ENCODE results near the gene HMGCS2.

HMGCS2 gene
- 0 reads per million in 2 experiments for total RNA-seq

DNA sequence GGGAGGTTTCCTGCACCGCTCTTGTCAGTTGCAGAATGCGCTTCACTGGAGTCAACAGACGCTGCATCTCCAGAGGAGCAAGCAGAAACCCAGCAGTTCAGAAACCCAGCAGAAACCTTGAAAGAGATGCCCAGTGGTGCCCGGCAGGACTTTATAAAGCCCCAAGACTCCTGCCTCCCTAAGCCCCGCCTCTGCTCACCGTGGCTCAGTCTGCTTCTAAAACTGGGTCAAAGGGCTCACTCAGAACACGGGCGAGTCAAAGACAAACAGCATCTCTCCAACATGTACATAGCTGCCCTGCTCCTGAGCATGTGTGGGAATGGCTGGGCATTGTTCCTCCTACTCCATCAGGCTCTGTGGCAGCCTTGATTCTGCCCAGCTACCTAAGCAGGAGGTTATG, at the start of gene HMGCS2:
HMGCS2 (minus strand) TSS at position 128 of the 400 bp plus-strand sequence; CDS start at position 67, 61 bp downstream.
- DNase-seq (ENCODE audit: low read depth): no peak

DNA sequence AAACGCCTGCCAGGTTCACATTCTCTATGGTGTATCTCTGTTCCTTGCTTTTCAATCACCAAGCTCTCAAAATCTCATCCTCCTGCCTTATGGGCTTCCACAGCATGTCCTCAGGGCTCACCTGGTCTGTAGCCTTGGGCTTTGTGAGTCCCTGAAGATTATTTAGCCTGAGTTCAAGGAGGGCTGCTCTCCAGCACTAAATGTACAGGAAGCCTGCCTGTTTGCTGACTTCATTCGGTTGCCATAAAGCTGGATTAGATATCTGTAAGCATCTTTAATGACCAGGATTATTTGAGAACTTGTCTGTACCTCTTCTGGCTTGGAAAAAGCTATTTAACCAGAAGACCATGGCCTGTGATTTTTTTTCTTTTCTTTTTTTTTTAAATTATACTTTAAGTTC, 49.5 kb upstream of the HMGCS2 start:
- no peak for DNase-seq (ENCODE audit: low read depth)

DNA sequence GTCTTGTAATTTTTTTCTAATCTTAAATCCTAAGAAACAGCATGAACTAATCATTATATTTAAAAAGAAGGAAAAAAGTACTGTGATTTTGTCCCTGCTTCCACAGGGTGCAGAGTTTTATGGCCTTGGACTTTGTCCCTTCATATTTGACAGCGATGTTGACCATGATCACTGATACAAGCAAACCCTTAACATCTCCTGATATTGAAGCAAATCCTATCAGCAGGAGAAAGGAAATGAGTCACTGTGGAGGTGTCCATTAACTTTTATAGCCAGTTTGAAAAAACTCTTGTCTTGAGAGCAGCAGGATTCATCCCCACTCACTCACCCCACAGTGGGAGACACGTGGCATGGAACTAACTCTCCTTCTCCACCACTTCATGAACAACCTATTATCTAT, 47.7 kb upstream of the HMGCS2 start:
- DNase-seq (ENCODE audit: low read depth): no peak

DNA sequence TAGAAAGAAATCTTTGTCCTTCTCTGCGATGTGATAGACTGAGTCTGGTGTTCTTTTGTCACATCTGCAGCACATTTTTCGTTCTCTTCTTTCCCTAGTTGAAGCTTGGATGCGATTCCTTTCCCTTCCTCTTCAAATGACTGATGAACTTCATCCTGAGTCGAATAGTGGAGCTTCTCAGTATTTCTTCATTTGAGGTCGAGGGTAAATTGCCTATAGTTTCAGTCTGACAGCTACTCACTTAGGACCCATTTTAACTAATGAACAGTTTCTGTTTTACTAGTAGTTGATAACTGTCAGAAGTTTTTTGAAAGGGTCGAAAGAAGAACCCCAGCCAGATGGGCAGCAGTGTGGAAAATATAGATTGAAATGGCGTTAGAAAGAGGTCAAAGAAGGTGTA, 47.2 kb upstream of the HMGCS2 start:
- DNase-seq (ENCODE audit: low read depth): no peak

DNA sequence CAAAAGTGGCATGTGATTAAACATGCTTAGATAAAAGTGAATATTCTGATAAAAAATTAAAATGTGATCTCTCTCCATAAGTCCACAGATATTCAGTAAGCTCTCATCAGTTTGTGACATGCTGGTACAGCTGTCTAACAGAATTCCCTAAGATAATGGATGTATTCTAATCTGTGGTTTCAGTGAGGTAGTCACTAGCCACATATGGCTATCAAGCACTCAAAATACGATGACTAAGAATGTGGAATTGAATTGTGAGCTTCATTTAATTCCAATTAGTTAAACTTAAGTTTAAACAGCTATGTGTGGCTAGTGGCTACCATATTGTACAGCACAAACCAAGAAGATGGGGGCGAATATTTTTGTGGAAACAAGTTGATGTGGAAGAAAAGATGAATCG, 46.7 kb upstream of the HMGCS2 start:
- DNase-seq (ENCODE audit: low read depth): no peak

DNA sequence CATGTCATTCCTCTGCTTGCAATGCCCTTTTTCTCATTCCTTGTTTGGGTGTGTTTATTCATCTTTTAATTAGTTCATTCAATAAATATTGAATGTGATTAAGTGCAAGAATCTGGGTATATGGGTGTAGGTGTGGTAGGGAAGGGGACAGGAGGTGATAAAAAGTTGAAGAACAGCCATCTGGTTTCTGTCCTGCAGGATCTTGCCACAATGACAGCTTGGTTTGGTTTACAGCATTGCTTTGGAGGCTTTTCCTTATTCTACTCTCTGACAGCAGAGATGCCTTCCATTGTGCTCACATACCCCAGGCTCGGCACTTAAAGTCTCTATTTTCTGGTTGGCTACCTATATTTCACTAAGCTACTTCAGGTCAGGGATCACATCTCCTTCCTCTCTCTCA, 45.6 kb upstream of the HMGCS2 start:
- no peak for DNase-seq (ENCODE audit: low read depth)

DNA sequence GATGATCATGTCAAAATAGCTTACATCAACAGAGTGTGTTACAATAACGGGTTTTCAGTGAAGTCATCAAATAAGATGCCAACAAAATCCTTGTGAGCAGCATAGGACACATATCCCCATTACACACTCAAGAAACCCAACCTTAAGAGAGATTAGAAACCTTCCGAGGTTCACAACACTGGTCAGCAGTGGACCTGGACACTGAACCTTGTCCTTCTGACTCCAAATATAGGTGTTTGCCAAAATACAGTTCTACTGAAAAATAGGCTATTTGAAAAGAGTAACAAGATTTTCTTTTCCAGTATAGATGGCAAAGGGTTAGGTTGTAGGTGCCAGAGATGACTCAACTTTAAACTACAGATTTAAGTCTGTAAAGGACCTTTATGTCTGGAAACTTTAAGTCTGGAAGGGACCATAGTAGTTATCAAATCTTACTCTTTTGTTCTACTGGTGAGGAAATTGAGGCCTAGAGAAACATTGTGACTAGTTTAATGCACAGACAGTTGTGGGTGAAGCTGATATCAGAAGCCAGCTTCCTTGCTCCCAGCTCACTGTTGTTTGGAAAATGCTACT, 43.4 kb upstream of the HMGCS2 start:
- no peak for DNase-seq (ENCODE audit: low read depth)

DNA sequence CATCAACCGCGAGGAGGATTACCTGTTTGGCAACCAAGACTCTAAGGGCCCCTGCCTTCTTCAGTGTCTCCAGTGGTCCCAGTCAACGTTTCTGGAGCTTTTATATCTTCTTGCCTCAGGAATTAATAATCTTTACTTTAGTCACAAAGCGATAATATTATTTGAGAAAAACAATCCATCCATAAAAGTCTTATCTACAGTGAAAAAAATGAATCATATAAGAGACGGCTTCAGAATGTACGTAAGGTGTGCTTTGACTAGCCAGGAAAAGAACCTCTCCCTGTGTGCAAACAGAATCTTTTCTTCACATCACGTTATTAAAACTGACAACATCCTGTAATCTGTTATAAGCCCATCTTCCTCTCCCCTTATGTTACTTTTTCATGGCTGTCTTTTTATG, 42.7 kb upstream of the HMGCS2 start, which contains the start of gene REG4:
REG4 (minus strand) TSS at position 74 of the 400 bp plus-strand sequence. CDS start 2,691 bp downstream, outside the sequence.
- no peak for DNase-seq (ENCODE audit: low read depth)

DNA sequence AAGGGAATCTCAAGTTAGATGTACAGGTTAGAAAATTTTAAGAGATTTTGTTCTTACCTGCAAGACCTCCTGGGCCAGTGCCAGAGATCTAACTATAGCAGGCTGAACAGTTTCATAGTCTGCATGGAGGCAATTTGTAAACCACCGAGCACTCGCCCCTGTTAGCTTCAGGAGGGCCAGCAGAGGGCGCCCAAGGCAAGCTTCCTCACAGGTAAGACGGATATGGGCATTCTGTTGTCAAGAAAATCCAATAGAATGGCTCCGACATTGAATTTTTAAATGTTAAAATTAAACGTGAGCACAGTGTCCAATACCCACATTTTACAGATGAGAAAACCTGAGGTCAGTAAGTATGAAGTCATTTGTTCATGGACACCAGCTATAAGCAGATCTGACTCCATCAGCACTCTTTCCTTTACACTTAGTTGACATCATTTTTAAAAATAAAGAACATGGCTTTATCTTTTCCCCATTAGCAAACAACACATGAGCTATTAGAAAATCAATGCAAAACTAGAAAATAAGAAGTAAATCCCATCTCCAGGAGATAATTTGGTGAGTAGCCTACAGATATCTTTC, 40.4 kb upstream of the HMGCS2 start:
- peak; percentile 46 for DNase-seq (ENCODE audit: low read depth)

DNA sequence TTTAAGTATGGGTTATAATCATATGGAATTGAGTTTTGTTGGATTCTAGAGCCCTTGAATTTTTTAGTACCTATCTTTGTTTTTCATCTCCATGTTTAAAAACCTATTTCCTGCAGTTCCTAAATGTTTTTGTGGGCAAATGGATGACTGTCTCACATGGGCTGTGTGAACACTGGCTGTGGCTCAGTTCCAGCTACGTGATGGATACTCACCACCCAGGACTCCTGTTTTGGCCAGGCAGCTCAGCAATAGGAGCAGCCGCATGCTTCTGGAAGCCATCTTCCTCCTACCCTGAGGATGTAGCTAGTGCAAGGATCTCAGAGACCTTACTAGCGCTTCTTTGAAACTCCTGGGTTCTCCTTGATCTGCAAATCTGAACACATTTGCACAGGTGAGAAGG, 39.8 kb upstream of the HMGCS2 start:
- no peak for DNase-seq (ENCODE audit: low read depth)

DNA sequence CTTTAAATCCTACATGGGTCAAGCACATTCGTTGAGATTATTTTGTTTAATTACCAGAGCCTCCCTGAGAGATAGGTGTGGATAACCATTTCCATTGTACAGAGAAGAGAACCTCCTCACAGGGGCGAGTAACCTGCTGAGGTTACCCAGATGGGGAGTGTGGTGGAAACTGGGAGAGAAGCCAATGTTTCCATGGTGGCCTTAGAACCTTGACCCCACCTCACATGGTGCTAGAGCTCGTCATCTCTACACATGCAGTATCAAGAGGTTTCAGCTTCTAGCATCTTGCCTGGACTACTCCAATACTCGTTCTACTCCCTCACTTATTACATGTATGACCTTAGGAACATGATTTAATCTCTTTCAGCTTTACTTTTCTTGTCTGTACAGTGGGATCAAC, 37.8 kb upstream of the HMGCS2 start:
- DNase-seq (ENCODE audit: low read depth): no peak

DNA sequence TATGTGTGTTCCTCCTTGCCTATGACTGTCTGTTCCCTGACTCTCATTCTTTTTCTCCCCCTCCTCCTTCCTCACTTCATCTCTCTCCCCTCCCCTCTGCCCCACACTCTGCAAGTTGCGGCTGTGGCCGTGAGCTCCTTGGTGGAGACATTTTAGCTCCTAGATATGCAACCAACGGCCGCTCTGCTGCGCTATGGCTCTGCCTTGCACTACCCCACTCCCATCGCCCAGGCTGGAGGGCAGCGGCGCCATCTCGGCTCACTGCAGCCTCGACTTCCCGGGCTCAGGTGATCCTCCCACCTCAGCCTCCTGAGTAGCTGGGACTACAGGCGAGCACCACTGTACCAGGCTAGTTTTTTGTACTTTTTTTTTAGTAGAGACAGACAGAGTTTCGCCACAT, 37.0 kb upstream of the HMGCS2 start:
- no peak for DNase-seq (ENCODE audit: low read depth)

DNA sequence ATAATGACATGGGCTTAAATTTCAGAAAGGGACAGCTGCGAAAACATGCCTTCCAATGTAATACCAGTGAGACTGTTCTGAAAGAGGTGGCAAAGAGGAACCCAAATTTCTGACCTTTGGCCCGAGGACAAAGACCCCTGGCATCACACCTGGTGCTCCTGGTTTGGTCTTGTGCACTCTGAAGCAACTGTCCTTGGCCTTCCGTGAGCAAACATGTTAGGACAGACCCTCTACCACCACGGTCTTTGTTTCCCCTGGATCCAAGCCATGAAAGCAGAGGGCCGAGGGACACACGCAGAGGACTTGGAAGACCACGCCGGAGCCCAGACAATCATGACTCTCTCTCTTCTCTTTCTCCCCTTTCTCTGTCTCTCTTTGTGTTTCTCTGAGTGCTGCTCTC, 36.5 kb upstream of the HMGCS2 start:
- no peak for DNase-seq (ENCODE audit: low read depth)

DNA sequence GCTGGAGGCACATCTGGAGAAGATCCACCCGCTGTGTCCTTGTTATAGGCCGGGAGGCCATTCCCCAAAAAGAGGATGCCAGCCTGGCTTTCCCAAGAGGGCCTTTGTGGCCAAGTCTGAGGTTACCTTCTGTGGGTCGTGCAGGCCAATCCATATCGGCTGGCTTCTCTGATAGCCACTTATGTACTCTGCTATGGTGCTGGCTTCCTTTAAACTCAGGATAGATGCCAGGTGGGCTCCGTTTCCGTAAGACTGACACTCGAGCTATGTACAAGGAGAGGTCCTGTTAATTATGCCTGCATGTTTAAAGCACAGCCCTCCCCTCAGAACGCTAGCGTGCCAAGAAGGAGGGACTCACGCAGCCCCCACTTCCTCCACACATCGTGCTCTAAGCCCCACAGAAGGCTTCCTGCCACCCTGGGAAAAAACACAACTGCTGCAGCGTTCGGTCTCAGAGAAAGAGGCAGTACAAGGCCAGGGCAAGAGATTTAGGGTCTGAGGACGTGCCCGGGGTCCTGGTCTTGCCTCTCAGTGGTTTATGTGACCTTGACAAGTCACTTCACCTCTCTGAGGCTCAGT, 31.0 kb upstream of the HMGCS2 start:
- no peak for DNase-seq (ENCODE audit: low read depth)

DNA sequence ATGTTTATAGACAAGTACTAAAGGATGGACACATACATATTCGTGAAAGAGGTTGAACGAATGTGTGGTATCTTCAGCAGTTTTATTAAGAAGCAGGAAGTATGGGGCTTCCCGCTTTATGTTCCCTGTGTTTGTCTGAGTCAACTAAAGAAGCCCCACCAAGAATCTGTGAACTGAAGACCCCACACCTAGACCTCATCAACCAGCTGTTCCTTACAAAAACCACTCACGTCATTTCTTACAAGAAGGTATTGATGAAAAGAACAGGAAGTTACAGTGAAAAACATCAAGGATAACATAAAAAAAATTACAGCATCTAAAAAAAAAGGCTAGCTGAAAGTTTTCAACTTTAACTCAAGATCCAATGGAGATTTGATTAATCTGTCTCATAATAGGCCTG, 30.3 kb upstream of the HMGCS2 start:
- DNase-seq (ENCODE audit: low read depth): no peak

DNA sequence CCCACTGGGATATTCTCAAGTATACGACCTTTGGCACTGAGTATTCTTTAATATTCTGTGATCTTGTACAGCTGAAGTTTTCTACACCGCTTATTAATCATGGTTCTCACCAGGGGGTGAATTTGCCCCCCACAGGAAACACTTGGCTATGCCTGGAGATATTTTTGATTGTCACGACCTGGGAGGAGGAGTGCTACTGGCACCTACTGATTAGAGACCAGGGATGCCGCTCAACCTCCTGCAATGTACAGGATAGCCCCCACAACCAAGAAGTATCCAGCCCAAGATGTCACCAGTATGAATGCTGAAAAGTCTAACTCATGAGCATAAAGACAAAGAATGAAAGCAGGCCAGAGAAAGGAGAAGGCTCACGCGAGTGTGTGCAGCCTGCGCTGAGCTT, 28.9 kb upstream of the HMGCS2 start:
- DNase-seq (ENCODE audit: low read depth): no peak

DNA sequence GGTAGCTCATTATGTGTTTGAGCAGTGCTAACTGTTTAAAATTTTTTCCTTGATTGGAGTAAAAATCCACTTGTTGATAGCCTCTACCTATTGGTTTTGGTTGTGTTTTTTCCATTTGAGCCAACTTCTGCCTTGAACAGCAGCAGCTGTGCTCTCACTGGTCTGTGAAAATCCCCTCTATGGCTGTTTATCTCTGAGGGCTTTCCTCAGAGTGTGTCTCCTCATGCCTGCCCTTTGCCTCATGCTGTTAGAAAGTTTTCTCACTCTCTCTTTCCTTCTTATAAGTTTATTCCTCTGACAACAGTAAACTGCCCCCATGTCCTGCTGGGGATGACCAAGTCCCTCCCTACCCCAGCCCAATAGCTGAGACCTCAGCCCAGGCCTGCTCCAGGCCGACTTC, 28.5 kb upstream of the HMGCS2 start:
- DNase-seq (ENCODE audit: low read depth): no peak

DNA sequence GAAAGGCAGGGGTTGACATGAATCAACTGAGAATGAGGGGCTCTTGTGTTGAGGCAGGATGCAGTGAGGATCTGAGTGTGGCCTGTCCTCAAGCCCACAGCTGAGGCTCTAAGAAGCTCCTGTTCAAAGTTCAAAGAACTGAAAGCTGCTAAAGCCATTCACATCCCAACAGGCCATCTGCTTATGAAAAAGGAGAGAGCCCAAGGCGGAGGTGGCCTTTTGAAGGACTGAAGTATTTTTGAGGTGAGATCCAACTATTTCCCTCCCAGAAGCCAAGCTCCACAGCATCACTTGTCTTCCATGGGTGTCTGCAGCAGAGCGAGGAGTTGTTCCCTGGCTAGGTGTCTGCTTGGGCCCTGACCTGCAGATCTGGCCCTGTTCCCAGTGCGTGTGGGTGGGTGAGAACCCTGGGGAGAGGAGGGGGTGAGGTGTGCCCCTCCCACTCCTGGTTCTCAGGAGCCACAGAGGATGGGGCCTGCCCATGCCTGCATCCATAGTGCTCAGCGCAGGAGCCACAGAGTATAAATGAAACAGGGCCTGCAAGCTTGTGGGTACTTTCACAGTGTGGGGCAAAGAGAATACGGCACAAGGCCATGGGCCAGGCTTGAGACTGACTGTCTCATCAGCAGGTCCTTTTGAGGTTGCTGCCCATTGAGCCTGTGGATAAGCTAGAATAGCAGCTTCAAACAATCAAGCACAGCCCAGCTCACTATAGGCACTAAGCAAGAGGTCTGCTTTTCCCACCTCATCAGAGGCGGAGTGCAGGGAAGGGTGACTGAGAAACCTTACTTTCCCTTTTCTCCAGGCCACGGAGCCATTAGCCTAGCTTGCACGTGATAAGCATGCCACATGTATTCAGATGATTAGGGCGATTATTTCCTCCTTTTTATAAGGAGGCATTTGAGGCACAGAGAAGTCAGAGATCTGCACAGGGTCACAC, 26.8 kb upstream of the HMGCS2 start:
- DNase-seq (ENCODE audit: low read depth): no peak

DNA sequence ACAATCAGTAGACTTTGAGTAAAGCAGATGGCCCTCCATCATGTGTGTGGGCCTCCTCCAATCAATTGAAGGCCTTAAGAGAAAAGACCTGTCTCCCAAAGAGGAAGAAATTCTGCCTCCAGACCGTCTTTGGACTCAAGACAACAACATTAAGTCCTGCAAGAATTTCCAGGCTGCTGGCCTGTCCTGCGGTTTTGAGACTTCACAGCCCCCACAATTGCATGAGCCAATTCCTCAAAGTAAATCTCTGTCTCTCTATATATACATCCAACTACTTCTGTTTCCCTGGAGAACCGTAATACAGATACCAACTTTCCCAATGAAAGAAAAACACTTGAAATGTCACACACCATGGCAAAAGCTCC, 26.2 kb upstream of the HMGCS2 start:
- DNase-seq (ENCODE audit: low read depth): no peak

DNA sequence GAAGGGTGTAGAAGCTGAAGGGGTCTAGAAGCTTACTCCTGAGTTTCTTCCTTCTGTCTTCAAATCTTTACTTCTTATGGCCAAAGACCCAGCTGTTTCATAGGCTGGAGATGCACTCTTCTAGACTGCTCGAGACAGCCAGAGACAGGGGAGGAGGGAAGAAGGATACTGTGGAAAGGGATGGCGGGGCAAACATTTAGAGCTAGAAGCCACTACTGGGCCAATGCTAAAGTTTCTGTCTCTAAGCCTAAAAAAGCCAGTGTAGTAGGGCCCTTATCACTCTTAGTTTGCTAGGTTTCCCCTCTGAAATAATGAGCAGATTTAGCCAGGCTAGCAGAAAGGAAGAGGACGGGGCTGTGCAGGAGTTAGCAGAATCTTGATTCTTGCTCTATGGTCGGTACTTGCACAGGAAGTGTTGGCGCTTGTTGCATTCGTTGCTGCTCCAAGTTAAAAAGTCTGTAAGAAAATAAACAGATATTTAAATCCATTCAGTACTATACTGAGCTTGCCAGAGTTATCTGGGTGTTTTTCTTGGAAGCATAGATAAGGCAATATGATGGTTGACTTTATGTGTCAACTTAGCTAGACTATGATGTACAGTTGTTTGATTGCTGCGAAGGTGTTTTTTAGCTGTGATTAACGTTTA, 25.6 kb upstream of the HMGCS2 start:
- no peak for DNase-seq (ENCODE audit: low read depth)

DNA sequence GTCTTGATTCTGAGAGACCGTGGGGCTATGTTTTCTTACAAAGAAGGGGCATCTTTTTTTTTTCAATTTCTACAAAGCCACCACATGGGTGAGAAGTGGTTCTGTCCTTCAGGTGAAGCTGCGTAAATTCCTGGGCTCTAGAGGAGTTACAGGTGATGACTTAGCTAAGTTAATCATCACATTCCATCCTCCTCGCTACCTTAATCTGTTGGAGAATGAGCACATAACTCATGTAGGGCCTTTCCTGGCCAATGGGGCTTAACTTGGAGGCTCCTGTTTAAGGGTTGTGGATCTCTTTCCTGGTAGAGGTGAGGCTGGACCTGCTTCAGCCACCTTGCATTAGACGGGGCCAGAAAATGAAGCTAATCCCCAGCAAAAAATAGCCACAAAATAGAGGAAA, 22.7 kb upstream of the HMGCS2 start:
- no peak for DNase-seq (ENCODE audit: low read depth)
